Astrocyte (in vitro differentiated cells and primary cell): Measurements from ENCODE around the gene IL17C. TPM values are rescaled to one million over a fixed set of nuclear protein-coding genes. Genes with fewer than 3 reads are reported as not detected.

Experiments
- DNase-seq: peaks from one replicate; pipeline ENCODE4 v3.0.0-alpha.2; 2010; ENCODE audit warnings: low read depth
- FAIRE-seq: peaks from 2 replicates; lab custom pipeline; 2011; peaks lifted over from hg19 to GRCh38; lab: Jason Lieb, UNC
- H2AFZ ChIP-seq: 2 replicates; pipeline ENCODE4 v1.6.0; 2012; ENCODE audit warnings: low read depth, low read length, inconsistent platforms
- H3K27ac ChIP-seq: 2 replicates; pipeline ENCODE4 v1.5.1; 2011; ENCODE audit warnings: low read depth, low read length, inconsistent platforms
- H3K27me3 ChIP-seq: 2 replicates; pipeline ENCODE4 v1.6.0; 2011; ENCODE audit warnings: low read length, inconsistent platforms; ENCODE audit not compliant: insufficient read depth
- H3K36me3 ChIP-seq: 2 replicates; pipeline ENCODE4 v1.5.1; 2011; ENCODE audit warnings: low read length, inconsistent platforms; ENCODE audit not compliant: insufficient read depth
- H3K4me1 ChIP-seq: 2 replicates; pipeline ENCODE4 v1.5.1; 2011; ENCODE audit warnings: low read length, inconsistent platforms; ENCODE audit not compliant: insufficient read depth
- H3K4me2 ChIP-seq: 2 replicates; pipeline ENCODE4 v1.6.0; 2012; ENCODE audit warnings: low read length, inconsistent platforms
- H3K4me3 ChIP-seq: 2 replicates; pipeline ENCODE4 v1.5.1; 2011; ENCODE audit warnings: low read depth, mild to moderate bottlenecking, low read length, inconsistent platforms; ENCODE audit not compliant: insufficient read depth
- H3K79me2 ChIP-seq: 2 replicates; pipeline ENCODE4 v1.6.0; 2012; ENCODE audit warnings: mild to moderate bottlenecking, low read length, inconsistent platforms; ENCODE audit not compliant: insufficient read depth
- H3K9ac ChIP-seq: 2 replicates; pipeline ENCODE4 v1.6.0; 2012; ENCODE audit warnings: mild to moderate bottlenecking, low read length, inconsistent platforms
- H3K9me3 ChIP-seq: 2 replicates; pipeline ENCODE4 v1.5.1; 2012; ENCODE audit warnings: low read depth, mild to moderate bottlenecking, low read length, inconsistent platforms; ENCODE audit not compliant: insufficient read depth
- H4K20me1 ChIP-seq: 2 replicates; pipeline ENCODE4 v1.6.0; 2012; ENCODE audit warnings: low read length, inconsistent platforms; ENCODE audit not compliant: insufficient read depth
- H3K27ac Mint-ChIP-seq: one replicate; pipeline ENCODE4 v1.8.0; 2021; ENCODE audit warnings: mild to moderate bottlenecking, mixed read lengths; ENCODE audit not compliant: unreplicated experiment
- H3K27me3 Mint-ChIP-seq: one replicate; pipeline ENCODE4 v1.8.0; 2021; ENCODE audit warnings: low read depth, mixed read lengths; ENCODE audit not compliant: unreplicated experiment
- H3K36me3 Mint-ChIP-seq: one replicate; pipeline ENCODE4 v1.8.0; 2021; ENCODE audit warnings: low read depth, mixed read lengths; ENCODE audit not compliant: unreplicated experiment
- H3K4me1 Mint-ChIP-seq: one replicate; pipeline ENCODE4 v1.8.0; 2021; ENCODE audit warnings: low read depth, mixed read lengths; ENCODE audit not compliant: unreplicated experiment
- H3K4me3 Mint-ChIP-seq: one replicate; pipeline ENCODE4 v1.8.0; 2021; ENCODE audit warnings: mild to moderate bottlenecking, moderate library complexity, mixed read lengths; ENCODE audit not compliant: unreplicated experiment
- H3K9me3 Mint-ChIP-seq: one replicate; pipeline ENCODE4 v1.8.0; 2021; ENCODE audit warnings: mild to moderate bottlenecking, mixed read lengths; ENCODE audit not compliant: unreplicated experiment
- CTCF ChIP-seq: IDR thresholded peaks from 2 replicates; pipeline ENCODE4 v1.5.1; 2011; ENCODE audit warnings: low read depth, mild to moderate bottlenecking, inconsistent platforms, low read length, moderate library complexity; ENCODE audit not compliant: insufficient read depth
- EZH2 ChIP-seq: IDR thresholded peaks from 2 replicates; pipeline ENCODE4 v1.6.1; 2012; ENCODE audit warnings: mild to moderate bottlenecking, low read length, inconsistent platforms; ENCODE audit not compliant: insufficient read depth
- total RNA-seq: library from RNA; stranded (reverse); gene quantifications from 2 replicates; pipeline ENCODE4 v1.2.1, GENCODE V29; 2021

IL17C gene
- total RNA-seq, 1 donor from 2014 or later = 0.36 TPM

GRCh38 chr16:88640039-88640495 is 1.7 kb downstream of the IL17C start:
- H2AFZ ChIP-seq = no peak overlapping the region
- Mint-ChIP-seq H3K4me3 (no peak overlapping the region), H3K27me3 (peaks cover 15% of the 10 kb centered on the region), H3K9me3 (no peaks in the 10 kb centered on the region), H3K27ac (no peak overlapping the region), H3K36me3 (peaks cover 14% of the 10 kb centered on the region), H3K4me1 (peaks cover 4% of the 10 kb centered on the region)
- no peak overlapping the region for H3K4me3 ChIP-seq
- no peaks in the 10 kb centered on the region for H3K79me2 ChIP-seq
- H4K20me1 ChIP-seq = peaks cover 6% of the 10 kb centered on the region
- DNase-seq = no peak
- no peak overlapping the region for H3K4me2 ChIP-seq
- no peaks in the 10 kb centered on the region for H3K9me3 ChIP-seq
- no peaks in the 10 kb centered on the region for H3K36me3 ChIP-seq
- H3K9ac ChIP-seq = no peak overlapping the region
- peaks cover 20% of the 10 kb centered on the region for H3K27me3 ChIP-seq
- no peak for FAIRE-seq
- no peak overlapping the region for H3K27ac ChIP-seq
- no peak for TF ChIP-seq CTCF
- no peak for TF ChIP-seq EZH2
- peaks cover 3% of the 10 kb centered on the region for H3K4me1 ChIP-seq

GRCh38 chr16:88640498-88641247 is 2.3 kb downstream of the IL17C start:
- H3K27ac ChIP-seq = no peak overlapping the region
- Mint-ChIP-seq H3K9me3 (no peaks in the 10 kb centered on the region), H3K4me1 (peaks cover 2% of the 10 kb centered on the region), H3K36me3 (peaks cover 15% of the 10 kb centered on the region), H3K27ac (no peak overlapping the region), H3K27me3 (peaks cover 15% of the 10 kb centered on the region), H3K4me3 (no peak overlapping the region)
- H3K79me2 ChIP-seq = no peaks in the 10 kb centered on the region
- no peaks in the 10 kb centered on the region for H3K36me3 ChIP-seq
- DNase-seq (no peak), FAIRE-seq (no peak)
- TF ChIP-seq CTCF = no peak
- no peaks in the 10 kb centered on the region for H3K9me3 ChIP-seq
- H4K20me1 ChIP-seq = peaks cover 6% of the 10 kb centered on the region
- no peak overlapping the region for H3K9ac ChIP-seq
- H3K27me3 ChIP-seq = peaks cover 20% of the 10 kb centered on the region
- H3K4me3 ChIP-seq = no peak overlapping the region
- no peak overlapping the region for H2AFZ ChIP-seq
- no peaks in the 10 kb centered on the region for H3K4me1 ChIP-seq
- no peak overlapping the region for H3K4me2 ChIP-seq
